Body of pancreas (tissue), 4 donors: ENCODE measurements around the gene RAP1GAP2.

Experiments used
- CTCF ChIP-seq, 7 experiments: fragments of 450-650 bp in 4 of 7; fragments of 200-600 bp in 3 of 7; sonication (generic) in 3 of 7; IDR thresholded peaks; one replicate each; pipeline ENCODE4 v1.5.1; 2016 to 2019; ENCODE audit warnings: antibody characterized with exemption in 7 of 7
- POLR2A ChIP-seq, 3 donors: fragments of 450-650 bp; IDR thresholded peaks; one replicate each; pipeline ENCODE4 v1.6.1; 2016; ENCODE audit warnings: antibody characterized with exemption in 3 of 3, mild to moderate bottlenecking in 2 of 3

GRCh38 chr17:2939714-2940351 lies 143.6 kb downstream of the RAP1GAP2 start:
- no peak for TF ChIP-seq POLR2A (IDR thresholded peaks at IDR 0.05)
- TF ChIP-seq CTCF (IDR thresholded peaks at IDR 0.05), result no peak
